Subcutaneous abdominal adipose tissue (tissue), 5 donors: Measurements from ENCODE around the gene GP2.
"Not testable (repeated sequence)": the region's sequence is repeated elsewhere in the genome, so short reads cannot be mapped to it uniquely, and the experiment has no call there.

ENCODE experiments used
- H3K27ac ChIP-seq: one replicate; pipeline ENCODE4 v1.7.0; 2013; ENCODE audit warnings: low read depth, mild to moderate bottlenecking, inconsistent platforms, low read length, moderate library complexity
- H3K27me3 ChIP-seq, 5 donors: one replicate each; pipeline ENCODE4 v1.7.0; 2013; ENCODE audit warnings: low read length in 5 of 5, inconsistent platforms in 1 of 5; ENCODE audit not compliant: control insufficient read depth in 5 of 5, insufficient read depth in 4 of 5
- H3K36me3 ChIP-seq, 5 donors: one replicate each; pipeline ENCODE4 v1.7.0; 2013; ENCODE audit warnings: low read length in 5 of 5; ENCODE audit not compliant: control insufficient read depth in 5 of 5, insufficient read depth in 5 of 5
- H3K4me1 ChIP-seq, 5 donors: one replicate each; pipeline ENCODE4 v1.7.0; 2013; ENCODE audit warnings: low read length in 5 of 5, mild to moderate bottlenecking in 3 of 5, moderate library complexity in 1 of 5; ENCODE audit not compliant: control insufficient read depth in 5 of 5, insufficient read depth in 5 of 5
- H3K4me3 ChIP-seq, 5 donors: one replicate each; pipeline ENCODE4 v1.7.0; 2013; ENCODE audit warnings: low read length in 5 of 5, low read depth in 1 of 5
- H3K9ac ChIP-seq, 5 donors: one replicate each; pipeline ENCODE4 v1.7.0; 2013; ENCODE audit warnings: low read length in 5 of 5, mild to moderate bottlenecking in 4 of 5, moderate library complexity in 3 of 5
- H3K9me3 ChIP-seq, 5 donors: one replicate each; pipeline ENCODE4 v1.7.0; 2013; ENCODE audit warnings: low read length in 5 of 5; ENCODE audit not compliant: control insufficient read depth in 5 of 5
- donor health status: healthy.
- donor health status: healthy.
- donor health status: healthy.
- donor health status: healthy.
- donor health status: healthy.

Gene GP2

DNA sequence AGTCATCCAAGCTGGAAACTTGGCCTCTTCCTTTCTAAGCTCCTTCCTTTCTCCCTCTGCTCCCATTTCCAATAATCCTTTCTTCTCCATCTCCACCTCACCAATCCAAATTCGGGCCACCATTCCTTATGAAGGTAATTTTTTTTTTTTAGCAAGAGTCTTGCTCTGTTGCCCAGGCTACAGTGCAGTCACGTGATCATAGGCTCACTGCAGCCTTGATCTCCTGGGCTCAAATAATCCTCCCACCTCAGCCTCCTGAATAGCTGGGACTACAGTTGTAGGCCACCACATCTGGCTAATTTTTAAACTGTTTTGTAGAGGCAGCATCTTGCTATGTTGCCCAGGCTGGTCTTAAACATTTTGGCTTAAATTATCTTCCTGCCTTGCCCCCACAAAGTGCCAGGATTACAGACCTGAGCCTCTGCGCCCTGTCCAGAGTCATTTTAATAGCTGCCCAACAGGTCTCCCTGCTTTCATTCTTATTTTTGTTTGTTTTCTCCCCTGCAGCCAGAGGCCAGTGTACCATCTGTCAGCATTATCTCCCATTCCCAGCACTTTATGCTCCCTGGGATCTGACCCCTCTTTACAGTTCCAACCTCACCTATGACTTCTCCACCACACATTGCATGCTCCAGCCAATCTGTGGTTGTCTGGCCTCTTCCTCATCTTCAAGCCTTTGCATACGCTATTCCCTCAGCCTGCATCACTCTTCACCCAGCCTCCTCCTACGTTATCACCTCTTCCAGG, 2.3 kb upstream of the GP2 start:
- H3K27ac ChIP-seq = no peak overlapping the region
- no peaks in the 10 kb centered on the region for H3K36me3 ChIP-seq
- H3K4me1 ChIP-seq = no peaks in the 10 kb centered on the region
- H3K9me3 ChIP-seq = no peaks in the 10 kb centered on the region
- H3K4me3 ChIP-seq = no peak overlapping the region
- peaks cover 0 to 6% (median 3%) of the 10 kb centered on the region in 5 donors for H3K27me3 ChIP-seq
- no peak overlapping the region for H3K9ac ChIP-seq

- no peak overlapping the region for H3K27ac ChIP-seq
- no peak overlapping the region for H3K9ac ChIP-seq
- H3K4me1 ChIP-seq = no peaks in the 10 kb centered on the region
- H3K4me3 ChIP-seq = no peak overlapping the region
- no peaks in the 10 kb centered on the region for H3K36me3 ChIP-seq
- peaks cover 2 to 10% (median 7%) of the 10 kb centered on the region in 5 donors for H3K27me3 ChIP-seq
- no peaks in the 10 kb centered on the region for H3K9me3 ChIP-seq
Measured at GRCh38 chr16:20326321-20326720, 992 bp downstream of the GP2 start.

GRCh38 chr16:20325005-20325404, 2.3 kb downstream of the GP2 start:
- Histone ChIP-seq H3K27me3 (peaks cover 2 to 10% (median 8%) of the 10 kb centered on the region in 5 donors), H3K27ac (no peak overlapping the region), H3K9ac (no peak overlapping the region), H3K36me3 (no peaks in the 10 kb centered on the region), H3K9me3 (no peaks in the 10 kb centered on the region), H3K4me1 (no peaks in the 10 kb centered on the region), H3K4me3 (no peak overlapping the region)

DNA sequence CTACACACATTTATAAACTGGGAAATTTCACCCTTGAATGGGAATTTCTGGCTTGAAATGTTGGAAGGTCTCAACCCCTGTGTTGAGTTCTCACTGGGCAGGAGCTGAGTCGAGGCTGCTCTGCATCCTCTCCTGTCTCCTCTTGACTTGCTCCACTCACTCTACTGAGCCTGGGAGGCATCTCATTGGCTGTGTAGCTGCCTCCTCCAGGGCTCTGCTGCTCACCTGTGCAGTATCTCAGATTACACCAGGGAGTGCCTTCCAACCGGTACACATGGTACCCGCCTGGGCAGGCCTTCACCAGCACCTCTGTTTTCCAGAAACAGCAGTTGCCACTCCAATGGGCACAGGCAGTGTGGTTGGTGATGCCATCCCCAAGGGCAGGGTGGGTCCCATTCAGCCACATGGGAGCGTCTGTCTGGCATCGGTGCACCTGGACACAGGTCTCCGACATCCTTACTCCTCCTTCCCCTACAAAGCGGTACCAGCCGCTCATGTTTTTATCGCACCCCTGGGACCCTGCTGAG, 3.7 kb downstream of the GP2 start:
- Histone ChIP-seq H3K4me1 (no peaks in the 10 kb centered on the region), H3K9ac (no peak overlapping the region), H3K9me3 (no peaks in the 10 kb centered on the region), H3K4me3 (no peak overlapping the region), H3K27ac (no peak overlapping the region), H3K27me3 (peaks cover 2 to 15% (median 8%) of the 10 kb centered on the region in 5 donors), H3K36me3 (no peaks in the 10 kb centered on the region)

- no peak overlapping the region for H3K27ac ChIP-seq
- no peak overlapping the region for H3K4me3 ChIP-seq
- H3K27me3 ChIP-seq = peaks cover 6 to 20% (median 11%) of the 10 kb centered on the region in 5 donors
- H3K9ac ChIP-seq = no peak overlapping the region
- H3K9me3 ChIP-seq = no peaks in the 10 kb centered on the region
- no peaks in the 10 kb centered on the region for H3K36me3 ChIP-seq
- H3K4me1 ChIP-seq = no peaks in the 10 kb centered on the region
Measured at GRCh38 chr16:20322696-20323095, 4.6 kb downstream of the GP2 start.

DNA sequence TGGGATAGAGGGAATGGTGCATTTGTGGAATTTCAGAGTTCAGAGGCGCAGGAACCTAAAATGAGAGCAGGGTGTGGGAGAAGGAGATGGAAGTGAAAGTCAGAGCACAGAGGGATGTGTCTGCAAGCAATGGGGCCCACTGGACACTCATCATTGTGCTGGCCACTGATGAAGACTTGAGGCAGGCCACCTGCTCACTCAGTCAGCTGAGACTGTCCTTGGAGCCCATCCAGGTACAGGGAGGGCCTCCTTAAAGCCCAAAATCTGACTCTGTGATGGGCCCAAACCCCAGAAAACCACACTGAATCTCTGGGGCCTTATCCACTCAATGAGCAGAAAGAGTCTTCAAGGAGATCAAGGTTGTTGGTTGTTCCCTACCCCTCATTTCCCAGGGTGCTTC, 5.6 kb downstream of the GP2 start:
- no peaks in the 10 kb centered on the region for H3K36me3 ChIP-seq
- H3K27ac ChIP-seq = no peak overlapping the region
- no peak overlapping the region for H3K4me3 ChIP-seq
- H3K4me1 ChIP-seq = no peaks in the 10 kb centered on the region
- no peak overlapping the region for H3K9ac ChIP-seq
- H3K27me3 ChIP-seq = peaks cover 6 to 20% (median 12%) of the 10 kb centered on the region in 5 donors
- H3K9me3 ChIP-seq = no peaks in the 10 kb centered on the region

GRCh38 chr16:20321051-20321450, 6.3 kb downstream of the GP2 start:
- H3K9me3 ChIP-seq, H3K4me3 ChIP-seq, H3K9ac ChIP-seq, H3K4me1 ChIP-seq, H3K36me3 ChIP-seq, H3K27ac ChIP-seq: not testable (repeated sequence)
- peaks cover 6 to 15% (median 12%) of the 10 kb centered on the region in 5 donors for H3K27me3 ChIP-seq

- Histone ChIP-seq H3K9me3 (no peaks in the 10 kb centered on the region), H3K4me1 (no peaks in the 10 kb centered on the region), H3K27me3 (peaks cover 6 to 15% (median 12%) of the 10 kb centered on the region in 5 donors), H3K27ac (no peak overlapping the region), H3K36me3 (no peaks in the 10 kb centered on the region), H3K4me3 (no peak overlapping the region), H3K9ac (no peak overlapping the region)
Measured at GRCh38 chr16:20320592-20320991, 6.7 kb downstream of the GP2 start.

GRCh38 chr16:20320178-20320577, 7.1 kb downstream of the GP2 start:
- Histone ChIP-seq H3K9ac (no peak overlapping the region), H3K36me3 (no peaks in the 10 kb centered on the region), H3K9me3 (no peaks in the 10 kb centered on the region), H3K27me3 (peaks cover 6 to 15% (median 12%) of the 10 kb centered on the region in 5 donors), H3K4me1 (no peaks in the 10 kb centered on the region), H3K27ac (no peak overlapping the region), H3K4me3 (no peak overlapping the region)

DNA sequence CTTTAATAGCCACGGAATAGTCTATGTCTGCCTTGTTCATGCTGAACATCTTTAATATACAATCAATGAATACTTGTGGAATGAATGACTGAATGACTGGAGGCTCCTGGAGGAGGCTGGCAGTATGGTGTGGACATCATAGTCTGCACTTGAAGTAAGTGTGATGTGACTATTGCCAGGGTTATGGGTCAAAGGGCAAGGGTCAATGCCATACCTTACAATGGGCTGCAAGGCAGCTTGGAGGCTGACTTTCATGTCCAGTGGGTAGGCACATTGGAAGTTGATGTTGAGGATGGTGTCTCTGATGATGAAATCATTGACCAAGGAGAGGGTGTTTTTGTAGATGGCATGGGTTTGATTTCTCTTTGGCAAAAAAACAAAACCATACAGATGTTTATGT, 7.9 kb downstream of the GP2 start:
- Histone ChIP-seq H3K27ac (no peak overlapping the region), H3K4me1 (no peaks in the 10 kb centered on the region), H3K9ac (no peak overlapping the region), H3K4me3 (no peak overlapping the region), H3K9me3 (no peaks in the 10 kb centered on the region), H3K36me3 (no peaks in the 10 kb centered on the region), H3K27me3 (peaks cover 6 to 17% (median 12%) of the 10 kb centered on the region in 5 donors)
